OCI-LY1 (cell line): Measurements from ENCODE around the gene MYH1.

Experiments used
- EZH2 ChIP-seq: fragments of 200-600 bp; sonication (generic), shearing (Covaris generic); IDR thresholded peaks from 2 replicates; pipeline ENCODE4 v1.8.0; 2017; ENCODE audit warnings: borderline replicate concordance, mixed run types, mild to moderate bottlenecking, antibody characterized with exemption, low read length, moderate library complexity, mixed read lengths
- TF ChIP-seq, protein P1 (sequence below): fragments of 200-600 bp; sonication (generic), shearing (Covaris generic); IDR thresholded peaks from 2 replicates; pipeline ENCODE4 v1.5.1; 2017; ENCODE audit warnings: mild to moderate bottlenecking, antibody characterized with exemption, low read length, moderate library complexity, mixed read lengths

DNA sequence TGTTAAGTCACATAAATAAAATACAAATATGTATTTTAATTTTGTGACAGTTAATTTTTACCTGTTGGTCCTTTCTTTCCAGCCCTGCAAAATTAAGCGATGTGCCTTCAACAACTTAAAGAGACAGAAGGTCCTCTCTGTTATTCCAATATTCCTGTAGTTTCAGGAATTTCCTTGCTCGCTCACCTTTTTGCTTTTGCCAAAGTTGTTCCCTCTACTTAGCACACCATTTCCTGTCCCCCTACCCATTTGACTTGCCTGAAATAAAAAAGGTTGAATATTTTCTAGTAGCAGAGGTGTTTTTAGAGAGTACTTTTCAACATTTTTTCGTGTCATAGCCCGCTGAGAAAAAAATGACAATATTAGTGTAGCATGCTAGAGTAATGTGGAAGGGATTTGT, 31.7 kb upstream of the MYH1 start:
- TF ChIP-seq, protein P1, sequence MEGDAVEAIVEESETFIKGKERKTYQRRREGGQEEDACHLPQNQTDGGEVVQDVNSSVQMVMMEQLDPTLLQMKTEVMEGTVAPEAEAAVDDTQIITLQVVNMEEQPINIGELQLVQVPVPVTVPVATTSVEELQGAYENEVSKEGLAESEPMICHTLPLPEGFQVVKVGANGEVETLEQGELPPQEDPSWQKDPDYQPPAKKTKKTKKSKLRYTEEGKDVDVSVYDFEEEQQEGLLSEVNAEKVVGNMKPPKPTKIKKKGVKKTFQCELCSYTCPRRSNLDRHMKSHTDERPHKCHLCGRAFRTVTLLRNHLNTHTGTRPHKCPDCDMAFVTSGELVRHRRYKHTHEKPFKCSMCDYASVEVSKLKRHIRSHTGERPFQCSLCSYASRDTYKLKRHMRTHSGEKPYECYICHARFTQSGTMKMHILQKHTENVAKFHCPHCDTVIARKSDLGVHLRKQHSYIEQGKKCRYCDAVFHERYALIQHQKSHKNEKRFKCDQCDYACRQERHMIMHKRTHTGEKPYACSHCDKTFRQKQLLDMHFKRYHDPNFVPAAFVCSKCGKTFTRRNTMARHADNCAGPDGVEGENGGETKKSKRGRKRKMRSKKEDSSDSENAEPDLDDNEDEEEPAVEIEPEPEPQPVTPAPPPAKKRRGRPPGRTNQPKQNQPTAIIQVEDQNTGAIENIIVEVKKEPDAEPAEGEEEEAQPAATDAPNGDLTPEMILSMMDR, result no peak
- no peak for TF ChIP-seq EZH2
